ENCODE data around the gene CBX4.

The CBX4 gene

GRCh38 chr17:79811868-79812352 lies 27.3 kb downstream of the CBX4 start:
- no peak for DNase-seq (ENCODE audit: low read depth)

GRCh38 chr17:79811011-79811867 lies 28.0 kb downstream of the CBX4 start:
- DNase-seq (ENCODE audit: low read depth) = no peak

GRCh38 chr17:79810130-79811010 lies 28.9 kb downstream of the CBX4 start:
- no peak for DNase-seq (ENCODE audit: low read depth)

- no peak for DNase-seq (ENCODE audit: low read depth)
Measured at GRCh38 chr17:79809530-79810129, 29.6 kb downstream of the CBX4 start.

- no peak for DNase-seq (ENCODE audit: low read depth)
Measured at GRCh38 chr17:79808763-79809529, 30.3 kb downstream of the CBX4 start.

GRCh38 chr17:79806863-79807720 lies 32.1 kb downstream of the CBX4 start:
- DNase-seq (ENCODE audit: low read depth) = no peak

- DNase-seq (ENCODE audit: low read depth) = no peak
Measured at GRCh38 chr17:79806446-79806760, 32.8 kb downstream of the CBX4 start.

- no peak for DNase-seq (ENCODE audit: low read depth)
Measured at GRCh38 chr17:79804856-79805696, 34.2 kb downstream of the CBX4 start.

GRCh38 chr17:79803997-79804855 lies 35.0 kb downstream of the CBX4 start:
- DNase-seq (ENCODE audit: low read depth) = no peak

- DNase-seq (ENCODE audit: low read depth) = no peak
Measured at GRCh38 chr17:79803421-79803996, 35.7 kb downstream of the CBX4 start.

GRCh38 chr17:79802736-79803420 lies 36.4 kb downstream of the CBX4 start:
- DNase-seq (ENCODE audit: low read depth) = no peak

- no peak for DNase-seq (ENCODE audit: low read depth)
Measured at GRCh38 chr17:79802039-79802735, 37.1 kb downstream of the CBX4 start.

GRCh38 chr17:79801156-79802038 lies 37.8 kb downstream of the CBX4 start:
- no peak for DNase-seq (ENCODE audit: low read depth)

- no peak for DNase-seq (ENCODE audit: low read depth)
Measured at GRCh38 chr17:79800325-79801155, 38.7 kb downstream of the CBX4 start.

- no peak for DNase-seq (ENCODE audit: low read depth)
Measured at GRCh38 chr17:79799538-79800324, 39.5 kb downstream of the CBX4 start.

Measured in GM04503 (cell line).